ENCODE data around the gene CST7. TPM values are rescaled to one million over a fixed set of nuclear protein-coding genes. Genes with fewer than 3 reads are reported as not detected.

CST7 gene
- total and polyA plus RNA-seq, 2 donors (not counting 3 experiments of a cell fraction or from before 2014, with no cell fraction given) = not detected

DNA sequence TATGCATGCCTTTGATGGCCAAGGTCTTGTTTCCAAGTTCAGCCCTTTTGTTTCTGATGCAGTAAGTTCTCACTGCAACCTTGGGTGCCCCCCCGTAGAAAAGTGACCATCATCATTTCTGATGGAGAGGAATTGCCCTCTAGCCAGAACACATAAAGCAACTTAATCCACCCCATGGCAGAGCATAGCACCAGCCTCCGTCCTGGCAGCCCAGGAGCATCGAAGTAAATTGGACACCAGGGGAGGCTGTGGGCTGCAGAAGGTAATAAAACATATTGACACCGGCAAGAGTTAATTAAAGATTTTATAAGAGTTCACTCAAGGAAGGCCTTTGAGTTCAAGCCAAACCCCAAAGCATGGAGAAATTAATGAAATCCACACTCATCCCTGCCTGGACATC is 39.2 kb upstream of the CST7 start:
- Histone ChIP-seq H3K9ac (replicated peaks; ENCODE audit: extremely low read depth, insufficient read depth, low read length) (no peak overlapping the region), H3K9me1 (replicated peaks; ENCODE audit: control insufficient read depth, extremely low read depth, insufficient read depth, low read length) (no peaks in the 10 kb centered on the region), H3K4me1 (ENCODE audit: control insufficient read depth, extremely low read depth, insufficient read depth, low read length) (no peaks in the 10 kb centered on the region), H3K79me2 (ENCODE audit: control insufficient read depth, insufficient read depth, low read length) (no peaks in the 10 kb centered on the region), H2AFZ (ENCODE audit: low read depth, low read length) (no peak overlapping the region), H3K27ac (ENCODE audit: insufficient read depth, low read depth, low read length) (no peak overlapping the region), H3K4me3 (replicated peaks in 1 of 3; ENCODE audit: insufficient read depth in 1 of 3, low read depth in 1 of 3, low read length in 3 of 3) (no peak overlapping the region), H3K36me3 (ENCODE audit: control insufficient read depth in 2 of 2, extremely low read depth in 1 of 2, insufficient read depth in 2 of 2, low read length in 2 of 2) (no peaks in the 10 kb centered on the region), H3K27me3 (ENCODE audit: control insufficient read depth in 2 of 2, insufficient read depth in 2 of 2, low read length in 2 of 2) (no peaks in the 10 kb centered on the region), H3K9me3 (replicated peaks; ENCODE audit: control insufficient read depth, insufficient read depth, low read length) (no peaks in the 10 kb centered on the region), H3K4me2 (ENCODE audit: insufficient read depth, low read length) (no peak overlapping the region), H4K20me1 (replicated peaks; ENCODE audit: control insufficient read depth, extremely low read depth, insufficient read depth, low read length) (no peaks in the 10 kb centered on the region)
- ChIA-PET POLR2A (no interaction called here), CTCF (no interaction called here)
- intact Hi-C loops (cut with micrococcal nuclease) = no loop called here
- TF ChIP-seq EZH2 (IDR thresholded peaks at IDR 0.05; ENCODE audit: borderline replicate concordance, low read depth, low read length, severe bottlenecking) (no peak), POLR2A (IDR thresholded peaks at IDR 0.05; ENCODE audit: low read depth, low read length) (no peak), JUN (IDR thresholded peaks at IDR 0.05; ENCODE audit: borderline replicate concordance, insufficient read depth, insufficient read length, low read depth) (no peak), GATA2 (IDR thresholded peaks at IDR 0.05; ENCODE audit: insufficient read depth, insufficient read length, low read depth, low read length) (no peak)
- dilution Hi-C loops (cut with MboI; ENCODE audit: extremely low pct_ligation_motif_present, low sequenced_read_pairs) = no loop called here
- DNase-seq (ENCODE audit: low read depth, low spot score) (no peak), FAIRE-seq (no peak)
- no TSS peak for BruUV-seq (replicated peaks)

DNA sequence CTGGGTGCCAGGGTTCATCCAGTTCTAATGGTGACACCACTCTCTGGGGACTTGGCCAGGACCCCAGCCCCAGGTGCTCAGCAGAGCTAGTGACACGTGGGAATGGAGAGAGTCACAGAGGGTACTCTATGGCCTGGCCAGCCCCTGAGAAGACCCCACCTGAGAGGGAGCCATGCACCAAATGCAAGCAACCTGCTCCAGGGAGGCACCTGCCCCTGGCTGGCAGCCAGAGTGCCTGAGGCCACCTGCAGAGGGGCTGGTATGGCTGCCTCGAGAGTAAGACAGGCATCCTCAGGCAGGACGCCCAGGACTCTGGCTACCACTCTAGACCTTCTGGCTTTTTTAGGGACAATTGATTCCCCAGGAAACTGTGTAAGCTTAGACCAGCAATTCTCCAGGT is 38.6 kb upstream of the CST7 start:
- Histone ChIP-seq H3K79me2 (ENCODE audit: control insufficient read depth, insufficient read depth, low read length) (no peaks in the 10 kb centered on the region), H3K9ac (replicated peaks; ENCODE audit: extremely low read depth, insufficient read depth, low read length) (no peak overlapping the region), H3K27ac (ENCODE audit: insufficient read depth, low read depth, low read length) (no peak overlapping the region), H3K4me1 (ENCODE audit: control insufficient read depth, extremely low read depth, insufficient read depth, low read length) (no peaks in the 10 kb centered on the region), H3K4me3 (replicated peaks in 1 of 3; ENCODE audit: insufficient read depth in 1 of 3, low read depth in 1 of 3, low read length in 3 of 3) (no peak overlapping the region), H3K9me3 (replicated peaks; ENCODE audit: control insufficient read depth, insufficient read depth, low read length) (no peaks in the 10 kb centered on the region), H3K27me3 (ENCODE audit: control insufficient read depth in 2 of 2, insufficient read depth in 2 of 2, low read length in 2 of 2) (no peaks in the 10 kb centered on the region), H2AFZ (ENCODE audit: low read depth, low read length) (no peak overlapping the region), H4K20me1 (replicated peaks; ENCODE audit: control insufficient read depth, extremely low read depth, insufficient read depth, low read length) (no peaks in the 10 kb centered on the region), H3K9me1 (replicated peaks; ENCODE audit: control insufficient read depth, extremely low read depth, insufficient read depth, low read length) (no peaks in the 10 kb centered on the region), H3K4me2 (ENCODE audit: insufficient read depth, low read length) (no peak overlapping the region), H3K36me3 (ENCODE audit: control insufficient read depth in 2 of 2, extremely low read depth in 1 of 2, insufficient read depth in 2 of 2, low read length in 2 of 2) (no peaks in the 10 kb centered on the region)
- FAIRE-seq (no peak), DNase-seq (ENCODE audit: low read depth, low spot score) (no peak)
- no peak for TF ChIP-seq POLR2AphosphoS5 (IDR thresholded peaks at IDR 0.05; ENCODE audit: insufficient read depth, low read depth, low read length)
- TF ChIP-seq POLR2A (IDR thresholded peaks at IDR 0.05; ENCODE audit: low read depth, low read length) = no peak
- no peak for TF ChIP-seq MYC (IDR thresholded peaks at IDR 0.05; ENCODE audit: low read depth, low read length)
- TF ChIP-seq, protein P1, sequence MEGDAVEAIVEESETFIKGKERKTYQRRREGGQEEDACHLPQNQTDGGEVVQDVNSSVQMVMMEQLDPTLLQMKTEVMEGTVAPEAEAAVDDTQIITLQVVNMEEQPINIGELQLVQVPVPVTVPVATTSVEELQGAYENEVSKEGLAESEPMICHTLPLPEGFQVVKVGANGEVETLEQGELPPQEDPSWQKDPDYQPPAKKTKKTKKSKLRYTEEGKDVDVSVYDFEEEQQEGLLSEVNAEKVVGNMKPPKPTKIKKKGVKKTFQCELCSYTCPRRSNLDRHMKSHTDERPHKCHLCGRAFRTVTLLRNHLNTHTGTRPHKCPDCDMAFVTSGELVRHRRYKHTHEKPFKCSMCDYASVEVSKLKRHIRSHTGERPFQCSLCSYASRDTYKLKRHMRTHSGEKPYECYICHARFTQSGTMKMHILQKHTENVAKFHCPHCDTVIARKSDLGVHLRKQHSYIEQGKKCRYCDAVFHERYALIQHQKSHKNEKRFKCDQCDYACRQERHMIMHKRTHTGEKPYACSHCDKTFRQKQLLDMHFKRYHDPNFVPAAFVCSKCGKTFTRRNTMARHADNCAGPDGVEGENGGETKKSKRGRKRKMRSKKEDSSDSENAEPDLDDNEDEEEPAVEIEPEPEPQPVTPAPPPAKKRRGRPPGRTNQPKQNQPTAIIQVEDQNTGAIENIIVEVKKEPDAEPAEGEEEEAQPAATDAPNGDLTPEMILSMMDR (IDR thresholded peaks at IDR 0.05; ENCODE audit: extremely low read depth in 1 of 2, insufficient read depth in 1 of 2, low read depth in 1 of 2, low read length in 2 of 2) = no peak
- TF ChIP-seq, protein P2, sequence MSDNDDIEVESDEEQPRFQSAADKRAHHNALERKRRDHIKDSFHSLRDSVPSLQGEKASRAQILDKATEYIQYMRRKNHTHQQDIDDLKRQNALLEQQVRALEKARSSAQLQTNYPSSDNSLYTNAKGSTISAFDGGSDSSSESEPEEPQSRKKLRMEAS (IDR thresholded peaks at IDR 0.05; ENCODE audit: insufficient read depth, insufficient read length) = no peak
- TF ChIP-seq JUN (IDR thresholded peaks at IDR 0.05; ENCODE audit: borderline replicate concordance, insufficient read depth, insufficient read length, low read depth) = no peak
- intact Hi-C loops (cut with micrococcal nuclease) (no loop called here), dilution Hi-C loops (cut with MboI; ENCODE audit: extremely low pct_ligation_motif_present, low sequenced_read_pairs) (no loop called here)
- BruUV-seq (replicated peaks) = no TSS peak
- ChIA-PET POLR2A (no interaction called here), CTCF (interaction anchor here (1.3 kb wide), 1 partner anchor 973 kb away, joined by 3 read pairs; no protein-coding TSS in a partner anchor)

All from endothelial cell of umbilical vein (primary cell).